ENCODE measurements around the gene GJD2.

The GJD2 gene

GRCh38 chr15:34755419-34755773 lies 598 bp upstream of the GJD2 start:
- Mint-ChIP-seq H3K9me3 (ENCODE audit: low read depth) (no peaks in the 10 kb centered on the region), H3K4me3 (peak overlapping the region; percentile 58), H3K27me3 (peaks cover 40% of the 10 kb centered on the region), H3K4me1 (ENCODE audit: low read depth) (peaks cover 5% of the 10 kb centered on the region), H3K36me3 (no peaks in the 10 kb centered on the region), H3K27ac (no peak overlapping the region)

- H3K9me3 Mint-ChIP-seq (ENCODE audit: low read depth) = no peaks in the 10 kb centered on the region
- no peaks in the 10 kb centered on the region for H3K36me3 Mint-ChIP-seq
- H3K27ac Mint-ChIP-seq = no peak overlapping the region
- H3K4me1 Mint-ChIP-seq (ENCODE audit: low read depth) = peaks cover 5% of the 10 kb centered on the region
- peaks cover 41% of the 10 kb centered on the region for H3K27me3 Mint-ChIP-seq
- H3K4me3 Mint-ChIP-seq = no peak overlapping the region
Observed at GRCh38 chr15:34754171-34754601, 612 bp downstream of the GJD2 start.

GRCh38 chr15:34753236-34753894 lies 1.4 kb downstream of the GJD2 start:
- no peaks in the 10 kb centered on the region for H3K36me3 Mint-ChIP-seq
- no peaks in the 10 kb centered on the region for H3K9me3 Mint-ChIP-seq (ENCODE audit: low read depth)
- no peak overlapping the region for H3K4me3 Mint-ChIP-seq
- peaks cover 42% of the 10 kb centered on the region for H3K27me3 Mint-ChIP-seq
- peaks cover 5% of the 10 kb centered on the region for H3K4me1 Mint-ChIP-seq (ENCODE audit: low read depth)
- no peak overlapping the region for H3K27ac Mint-ChIP-seq

GRCh38 chr15:34749691-34750090 lies 5.1 kb downstream of the GJD2 start:
- peaks cover 34% of the 10 kb centered on the region for H3K27me3 Mint-ChIP-seq
- no peak overlapping the region for H3K4me3 Mint-ChIP-seq
- no peak overlapping the region for H3K27ac Mint-ChIP-seq
- H3K36me3 Mint-ChIP-seq = no peaks in the 10 kb centered on the region
- H3K9me3 Mint-ChIP-seq (ENCODE audit: low read depth) = no peaks in the 10 kb centered on the region
- H3K4me1 Mint-ChIP-seq (ENCODE audit: low read depth) = peaks cover 3% of the 10 kb centered on the region

- Mint-ChIP-seq H3K4me1 (ENCODE audit: low read depth) (no peaks in the 10 kb centered on the region), H3K4me3 (no peak overlapping the region), H3K27ac (no peak overlapping the region), H3K27me3 (peaks cover 20% of the 10 kb centered on the region), H3K9me3 (ENCODE audit: low read depth) (no peaks in the 10 kb centered on the region), H3K36me3 (no peaks in the 10 kb centered on the region)
Observed at GRCh38 chr15:34739346-34739745, 15.5 kb downstream of the GJD2 start.

- Mint-ChIP-seq H3K27me3 (peaks cover 17% of the 10 kb centered on the region), H3K9me3 (ENCODE audit: low read depth) (no peaks in the 10 kb centered on the region), H3K36me3 (no peaks in the 10 kb centered on the region), H3K4me3 (no peak overlapping the region), H3K4me1 (ENCODE audit: low read depth) (no peaks in the 10 kb centered on the region), H3K27ac (no peak overlapping the region)
Observed at GRCh38 chr15:34738002-34738401, 16.8 kb downstream of the GJD2 start.

GRCh38 chr15:34737477-34737876 lies 17.3 kb downstream of the GJD2 start:
- Mint-ChIP-seq H3K27ac (no peak overlapping the region), H3K9me3 (ENCODE audit: low read depth) (no peaks in the 10 kb centered on the region), H3K4me3 (no peak overlapping the region), H3K36me3 (no peaks in the 10 kb centered on the region), H3K4me1 (ENCODE audit: low read depth) (no peaks in the 10 kb centered on the region), H3K27me3 (peaks cover 16% of the 10 kb centered on the region)

- Mint-ChIP-seq H3K36me3 (no peaks in the 10 kb centered on the region), H3K4me1 (ENCODE audit: low read depth) (no peaks in the 10 kb centered on the region), H3K27me3 (peaks cover 8% of the 10 kb centered on the region), H3K9me3 (ENCODE audit: low read depth) (no peaks in the 10 kb centered on the region), H3K27ac (no peak overlapping the region), H3K4me3 (no peak overlapping the region)
Observed at GRCh38 chr15:34734303-34734702, 20.5 kb downstream of the GJD2 start.

GRCh38 chr15:34733621-34734020 lies 21.2 kb downstream of the GJD2 start:
- no peaks in the 10 kb centered on the region for H3K36me3 Mint-ChIP-seq
- no peaks in the 10 kb centered on the region for H3K4me1 Mint-ChIP-seq (ENCODE audit: low read depth)
- no peaks in the 10 kb centered on the region for H3K9me3 Mint-ChIP-seq (ENCODE audit: low read depth)
- no peak overlapping the region for H3K27ac Mint-ChIP-seq
- H3K27me3 Mint-ChIP-seq = peaks cover 8% of the 10 kb centered on the region
- H3K4me3 Mint-ChIP-seq = no peak overlapping the region

- Mint-ChIP-seq H3K9me3 (ENCODE audit: low read depth) (no peaks in the 10 kb centered on the region), H3K4me1 (ENCODE audit: low read depth) (no peaks in the 10 kb centered on the region), H3K27me3 (peaks cover 14% of the 10 kb centered on the region), H3K4me3 (no peak overlapping the region), H3K36me3 (no peaks in the 10 kb centered on the region), H3K27ac (no peak overlapping the region)
Observed at GRCh38 chr15:34732430-34732829, 22.4 kb downstream of the GJD2 start.

GRCh38 chr15:34730701-34731100 lies 24.1 kb downstream of the GJD2 start:
- no peak overlapping the region for H3K27ac Mint-ChIP-seq
- H3K4me1 Mint-ChIP-seq (ENCODE audit: low read depth) = no peaks in the 10 kb centered on the region
- H3K9me3 Mint-ChIP-seq (ENCODE audit: low read depth) = no peaks in the 10 kb centered on the region
- H3K4me3 Mint-ChIP-seq = no peak overlapping the region
- H3K27me3 Mint-ChIP-seq = peaks cover 16% of the 10 kb centered on the region
- no peaks in the 10 kb centered on the region for H3K36me3 Mint-ChIP-seq

GRCh38 chr15:34729886-34730285 lies 24.9 kb downstream of the GJD2 start:
- Mint-ChIP-seq H3K4me3 (no peak overlapping the region), H3K36me3 (no peaks in the 10 kb centered on the region), H3K27ac (no peak overlapping the region), H3K27me3 (peaks cover 18% of the 10 kb centered on the region), H3K9me3 (ENCODE audit: low read depth) (no peaks in the 10 kb centered on the region), H3K4me1 (ENCODE audit: low read depth) (no peaks in the 10 kb centered on the region)

GRCh38 chr15:34729056-34729455 lies 25.7 kb downstream of the GJD2 start:
- H3K27ac Mint-ChIP-seq = no peak overlapping the region
- H3K4me1 Mint-ChIP-seq (ENCODE audit: low read depth) = no peaks in the 10 kb centered on the region
- H3K27me3 Mint-ChIP-seq = peaks cover 20% of the 10 kb centered on the region
- H3K9me3 Mint-ChIP-seq (ENCODE audit: low read depth) = no peaks in the 10 kb centered on the region
- H3K36me3 Mint-ChIP-seq = no peaks in the 10 kb centered on the region
- no peak overlapping the region for H3K4me3 Mint-ChIP-seq

GRCh38 chr15:34726406-34727100 lies 28.2 kb downstream of the GJD2 start:
- Mint-ChIP-seq H3K4me3 (no peak overlapping the region), H3K4me1 (ENCODE audit: low read depth) (peaks cover 2% of the 10 kb centered on the region), H3K36me3 (no peaks in the 10 kb centered on the region), H3K27ac (no peak overlapping the region), H3K9me3 (ENCODE audit: low read depth) (no peaks in the 10 kb centered on the region), H3K27me3 (peaks cover 29% of the 10 kb centered on the region)

- Mint-ChIP-seq H3K4me1 (ENCODE audit: low read depth) (peaks cover 2% of the 10 kb centered on the region), H3K36me3 (no peaks in the 10 kb centered on the region), H3K27ac (no peak overlapping the region), H3K9me3 (ENCODE audit: low read depth) (no peaks in the 10 kb centered on the region), H3K27me3 (peaks cover 36% of the 10 kb centered on the region), H3K4me3 (no peak overlapping the region)
Observed at GRCh38 chr15:34725556-34725955, 29.2 kb downstream of the GJD2 start.

GRCh38 chr15:34724481-34724880 lies 30.3 kb downstream of the GJD2 start:
- no peak overlapping the region for H3K27ac Mint-ChIP-seq
- H3K9me3 Mint-ChIP-seq (ENCODE audit: low read depth) = no peaks in the 10 kb centered on the region
- H3K4me3 Mint-ChIP-seq = no peak overlapping the region
- H3K36me3 Mint-ChIP-seq = no peaks in the 10 kb centered on the region
- peaks cover 2% of the 10 kb centered on the region for H3K4me1 Mint-ChIP-seq (ENCODE audit: low read depth)
- peaks cover 40% of the 10 kb centered on the region for H3K27me3 Mint-ChIP-seq
